Measurements from ENCODE around the gene WDFY3. TPM values are rescaled to one million over a fixed set of nuclear protein-coding genes. Genes with fewer than 3 reads are reported as not detected.

The WDFY3 gene
- total and polyA plus RNA-seq, 4 experiments from 2014 or later, result 1.2 to 2.7 (median 2.1) TPM; not detected in 1

DNA sequence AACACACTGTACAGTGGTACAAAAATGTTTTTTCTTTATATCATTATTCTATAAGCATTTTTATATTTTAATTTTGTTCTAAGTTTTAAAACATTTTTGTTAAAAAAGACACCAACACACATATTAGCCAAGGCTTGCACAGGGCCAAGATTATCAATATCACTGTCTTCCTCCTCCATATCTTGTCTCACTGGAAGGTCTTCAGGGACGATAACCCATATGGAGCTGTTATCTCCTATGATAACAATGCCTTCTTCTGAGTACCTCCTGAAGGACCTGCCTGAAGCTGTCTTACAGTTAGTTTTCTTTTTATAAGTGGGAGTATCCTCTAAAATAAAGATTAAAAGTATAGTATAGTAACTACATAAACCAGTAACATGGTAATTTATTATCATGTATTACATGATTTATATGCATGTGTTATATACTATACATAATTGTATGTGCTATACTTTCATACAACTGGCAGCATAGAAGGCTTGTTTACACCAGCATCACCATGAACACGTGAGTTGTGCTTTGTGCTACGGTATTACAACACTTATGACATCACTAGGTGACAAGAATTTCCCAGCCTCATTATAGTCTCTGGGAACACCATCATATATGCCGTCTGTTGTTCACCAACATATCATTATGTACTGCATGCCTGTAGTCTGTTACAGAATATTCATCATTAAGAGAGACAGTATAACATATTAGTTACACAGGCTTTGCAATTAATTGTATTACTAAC, 90.7 kb downstream of the WDFY3 start:
- Mint-ChIP-seq H3K36me3 (no peaks in the 10 kb centered on the region), H3K27me3 (peaks cover 2% of the 10 kb centered on the region in 2 donors)
- intact Hi-C loops (cut with micrococcal nuclease), result no loop called here

GRCh38 chr4:84874619-84875018, 91.9 kb downstream of the WDFY3 start:
- H3K27ac Mint-ChIP-seq, result no peak overlapping the region
- Histone ChIP-seq H3K27ac (ENCODE audit: low read depth, low read length) (no peak overlapping the region), H3K27me3 (ENCODE audit: insufficient read depth, low read length) (no peaks in the 10 kb centered on the region), H3K9me3 (ENCODE audit: control insufficient read depth in 1 of 2, low read length in 2 of 2) (no peaks in the 10 kb centered on the region), H3K4me3 (ENCODE audit: low read length in 2 of 2) (no peak overlapping the region), H3K36me3 (ENCODE audit: insufficient read depth, low read length) (no peaks in the 10 kb centered on the region), H3K4me1 (ENCODE audit: insufficient read depth, low read length) (no peaks in the 10 kb centered on the region)
- CTCF ChIA-PET (ENCODE audit: partially characterized antibody), result no interaction called here
- peaks cover 0 to 3% (median 0%) of the 10 kb centered on the region in 8 donors for H3K9me3 Mint-ChIP-seq
- POLR2A ChIA-PET (ENCODE audit: partially characterized antibody), result no interaction called here
- peaks cover 0 to 4% (median 0%) of the 10 kb centered on the region in 4 donors for H3K4me1 Mint-ChIP-seq
- DNase-seq, result no peak
- no peaks in the 10 kb centered on the region for H3K36me3 Mint-ChIP-seq
- no peak overlapping the region for H3K4me3 Mint-ChIP-seq
- H3K27me3 Mint-ChIP-seq, result no peaks in the 10 kb centered on the region
- intact Hi-C loops (cut with micrococcal nuclease), result no loop called here

More for the DNA sequence above, 90.7 kb downstream of the WDFY3 start:
- H3K9me3 Mint-ChIP-seq, result peaks cover 0 to 3% (median 0%) of the 10 kb centered on the region in 8 donors
- H3K9me3 ChIP-seq (ENCODE audit: control insufficient read depth in 1 of 2, low read length in 2 of 2), result no peaks in the 10 kb centered on the region
- no peaks in the 10 kb centered on the region for H3K36me3 ChIP-seq (ENCODE audit: insufficient read depth, low read length)
- H3K27me3 ChIP-seq (ENCODE audit: insufficient read depth, low read length), result no peaks in the 10 kb centered on the region
- POLR2A ChIA-PET (ENCODE audit: partially characterized antibody), result no interaction called here
- DNase-seq, result no peak
- no peak overlapping the region for H3K4me3 Mint-ChIP-seq
- no peak overlapping the region for H3K4me3 ChIP-seq (ENCODE audit: low read length in 2 of 2)
- H3K27ac ChIP-seq (ENCODE audit: low read depth, low read length), result no peak overlapping the region
- CTCF ChIA-PET (ENCODE audit: partially characterized antibody), result no interaction called here
- peaks cover 0 to 3% (median 0%) of the 10 kb centered on the region in 4 donors for H3K4me1 Mint-ChIP-seq
- H3K27ac Mint-ChIP-seq, result no peak overlapping the region
- no peaks in the 10 kb centered on the region for H3K4me1 ChIP-seq (ENCODE audit: insufficient read depth, low read length)

GRCh38 chr4:84870398-84871163, 95.9 kb downstream of the WDFY3 start:
- H3K4me1 Mint-ChIP-seq, result peaks cover 0 to 4% (median 0%) of the 10 kb centered on the region in 4 donors
- no peak overlapping the region for H3K27ac Mint-ChIP-seq
- DNase-seq, result no peak
- no peaks in the 10 kb centered on the region for H3K36me3 ChIP-seq (ENCODE audit: insufficient read depth, low read length)
- H3K4me1 ChIP-seq (ENCODE audit: insufficient read depth, low read length), result no peaks in the 10 kb centered on the region
- CTCF ChIA-PET (ENCODE audit: partially characterized antibody), result no interaction called here
- no peaks in the 10 kb centered on the region for H3K36me3 Mint-ChIP-seq
- H3K4me3 ChIP-seq (ENCODE audit: low read length in 2 of 2), result no peak overlapping the region
- no peak overlapping the region for H3K27ac ChIP-seq (ENCODE audit: low read depth, low read length)
- intact Hi-C loops (cut with micrococcal nuclease), result no loop called here
- no peak overlapping the region for H3K4me3 Mint-ChIP-seq
- no peaks in the 10 kb centered on the region for H3K9me3 ChIP-seq (ENCODE audit: control insufficient read depth in 1 of 2, low read length in 2 of 2)
- H3K9me3 Mint-ChIP-seq, result peaks cover 0 to 3% (median 0%) of the 10 kb centered on the region in 8 donors
- POLR2A ChIA-PET (ENCODE audit: partially characterized antibody), result no interaction called here
- H3K27me3 Mint-ChIP-seq, result peaks cover 0 to 2% of the 10 kb centered on the region in 2 donors
- no peaks in the 10 kb centered on the region for H3K27me3 ChIP-seq (ENCODE audit: insufficient read depth, low read length)

- no peak overlapping the region for H3K27ac Mint-ChIP-seq
- ChIA-PET POLR2A (ENCODE audit: partially characterized antibody) (no interaction called here), CTCF (ENCODE audit: partially characterized antibody) (no interaction called here)
- Histone ChIP-seq H3K27me3 (ENCODE audit: insufficient read depth, low read length) (no peaks in the 10 kb centered on the region), H3K4me3 (ENCODE audit: low read length in 2 of 2) (no peak overlapping the region), H3K27ac (ENCODE audit: low read depth, low read length) (no peak overlapping the region), H3K9me3 (ENCODE audit: control insufficient read depth in 1 of 2, low read length in 2 of 2) (no peaks in the 10 kb centered on the region), H3K36me3 (ENCODE audit: insufficient read depth, low read length) (no peaks in the 10 kb centered on the region), H3K4me1 (ENCODE audit: insufficient read depth, low read length) (no peaks in the 10 kb centered on the region)
- no peak for DNase-seq
- no peaks in the 10 kb centered on the region for H3K36me3 Mint-ChIP-seq
- intact Hi-C loops (cut with micrococcal nuclease), result no loop called here
- no peak overlapping the region for H3K4me3 Mint-ChIP-seq
- H3K4me1 Mint-ChIP-seq, result peaks cover 0 to 4% (median 0%) of the 10 kb centered on the region in 4 donors
- no peaks in the 10 kb centered on the region for H3K9me3 Mint-ChIP-seq
- peaks cover 0 to 2% of the 10 kb centered on the region in 2 donors for H3K27me3 Mint-ChIP-seq
Observed at GRCh38 chr4:84866295-84866694, 100.2 kb downstream of the WDFY3 start.

DNA sequence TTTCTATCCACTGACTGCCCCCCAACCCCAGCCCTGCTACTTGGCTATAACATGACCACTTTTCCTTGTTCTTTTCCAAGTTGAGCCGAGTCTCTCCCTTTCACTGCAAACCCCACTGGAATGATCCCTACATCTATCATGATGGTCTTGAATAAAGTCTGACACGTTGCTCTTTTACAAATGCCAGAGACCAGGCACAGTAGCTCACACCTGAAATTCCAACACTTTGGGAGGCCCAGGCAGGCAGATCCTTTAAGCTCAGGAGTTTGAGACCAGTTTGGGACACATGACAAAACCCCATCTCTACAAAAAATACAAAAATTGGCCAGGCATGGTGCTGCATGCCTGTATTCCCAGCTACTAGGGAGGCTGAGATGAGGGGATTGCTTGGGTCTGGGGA, 100.9 kb downstream of the WDFY3 start:
- Mint-ChIP-seq H3K9me3 (no peaks in the 10 kb centered on the region), H3K27me3 (peaks cover 0 to 2% of the 10 kb centered on the region in 2 donors), H3K4me1 (no peaks in the 10 kb centered on the region), H3K36me3 (no peaks in the 10 kb centered on the region), H3K4me3 (no peak overlapping the region), H3K27ac (no peak overlapping the region)
- no peaks in the 10 kb centered on the region for H3K4me1 ChIP-seq (ENCODE audit: insufficient read depth, low read length)
- ChIA-PET CTCF (ENCODE audit: partially characterized antibody) (no interaction called here), POLR2A (ENCODE audit: partially characterized antibody) (no interaction called here)
- no peak overlapping the region for H3K4me3 ChIP-seq (ENCODE audit: low read length in 2 of 2)
- DNase-seq, result no peak
- no peaks in the 10 kb centered on the region for H3K36me3 ChIP-seq (ENCODE audit: insufficient read depth, low read length)
- H3K27ac ChIP-seq (ENCODE audit: low read depth, low read length), result no peak overlapping the region
- H3K9me3 ChIP-seq (ENCODE audit: control insufficient read depth in 1 of 2, low read length in 2 of 2), result no peaks in the 10 kb centered on the region
- intact Hi-C loops (cut with micrococcal nuclease), result no loop called here
- H3K27me3 ChIP-seq (ENCODE audit: insufficient read depth, low read length), result no peaks in the 10 kb centered on the region

GRCh38 chr4:84862064-84862463, 104.4 kb downstream of the WDFY3 start:
- POLR2A ChIA-PET (ENCODE audit: partially characterized antibody), result no interaction called here
- H3K4me1 Mint-ChIP-seq, result no peaks in the 10 kb centered on the region
- intact Hi-C loops (cut with micrococcal nuclease), result no loop called here
- Histone ChIP-seq H3K27me3 (ENCODE audit: insufficient read depth, low read length) (no peaks in the 10 kb centered on the region), H3K4me1 (ENCODE audit: insufficient read depth, low read length) (no peaks in the 10 kb centered on the region), H3K4me3 (ENCODE audit: low read length in 2 of 2) (no peak overlapping the region), H3K36me3 (ENCODE audit: insufficient read depth, low read length) (no peaks in the 10 kb centered on the region), H3K9me3 (ENCODE audit: control insufficient read depth in 1 of 2, low read length in 2 of 2) (no peaks in the 10 kb centered on the region), H3K27ac (ENCODE audit: low read depth, low read length) (no peak overlapping the region)
- DNase-seq, result no peak
- H3K9me3 Mint-ChIP-seq, result no peaks in the 10 kb centered on the region
- H3K27ac Mint-ChIP-seq, result no peak overlapping the region
- no peak overlapping the region for H3K4me3 Mint-ChIP-seq
- CTCF ChIA-PET (ENCODE audit: partially characterized antibody), result no interaction called here
- H3K27me3 Mint-ChIP-seq, result peaks cover 0 to 3% of the 10 kb centered on the region in 2 donors
- no peaks in the 10 kb centered on the region for H3K36me3 Mint-ChIP-seq

DNA sequence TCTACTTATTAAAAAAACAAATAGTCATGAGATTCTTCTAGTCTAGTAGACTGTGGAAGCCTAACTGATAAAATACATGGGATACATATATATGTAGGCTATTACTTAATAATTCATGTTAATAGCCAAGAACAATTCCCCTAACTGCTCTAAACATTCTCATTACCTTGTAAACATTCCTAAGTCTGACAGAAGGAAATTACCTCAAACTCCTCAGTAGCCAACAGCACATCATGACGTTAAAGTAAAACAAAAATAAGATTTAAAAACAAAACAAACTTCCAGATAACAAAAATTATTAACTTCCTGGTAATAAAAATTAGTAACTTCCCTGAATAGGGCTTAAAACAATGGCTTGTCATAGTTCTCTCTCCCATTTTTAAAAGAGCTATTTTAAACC, 109.2 kb downstream of the WDFY3 start:
- peaks cover 0 to 1% of the 10 kb centered on the region in 2 donors for H3K27me3 Mint-ChIP-seq
- H3K36me3 ChIP-seq (ENCODE audit: insufficient read depth, low read length), result no peaks in the 10 kb centered on the region
- H3K36me3 Mint-ChIP-seq, result no peaks in the 10 kb centered on the region

More for the DNA sequence above, 109.2 kb downstream of the WDFY3 start:
- ChIA-PET POLR2A (ENCODE audit: partially characterized antibody) (no interaction called here), CTCF (ENCODE audit: partially characterized antibody) (no interaction called here)
- Mint-ChIP-seq H3K4me3 (no peak overlapping the region), H3K4me1 (no peaks in the 10 kb centered on the region), H3K27ac (no peak overlapping the region), H3K9me3 (no peaks in the 10 kb centered on the region)
- no peak for DNase-seq
- H3K4me1 ChIP-seq (ENCODE audit: insufficient read depth, low read length), result no peaks in the 10 kb centered on the region
- H3K9me3 ChIP-seq (ENCODE audit: control insufficient read depth in 1 of 2, low read length in 2 of 2), result no peaks in the 10 kb centered on the region
- no peak overlapping the region for H3K4me3 ChIP-seq (ENCODE audit: low read length in 2 of 2)
- no peak overlapping the region for H3K27ac ChIP-seq (ENCODE audit: low read depth, low read length)
- intact Hi-C loops (cut with micrococcal nuclease), result no loop called here
- no peaks in the 10 kb centered on the region for H3K27me3 ChIP-seq (ENCODE audit: insufficient read depth, low read length)

Measured in CD4-positive, alpha-beta memory T cell (primary cell).